Right atrium auricular region (tissue), 2 donors: ENCODE measurements around the gene SAMD11. TPM values are rescaled to one million over a fixed set of nuclear protein-coding genes. Genes with fewer than 3 reads are reported as not detected.

Experiments
- DNase-seq: peaks from one replicate; pipeline ENCODE4 v3.0.0-alpha.2; 2019; ENCODE audit warnings: low spot score
- H3K27ac ChIP-seq, 2 donors: fragments of 200-600 bp; sonication (generic); 1 replicate in 1 of 2; 2 replicates in 1 of 2; pipeline ENCODE4 v1.5.1; 2016 to 2019
- H3K27me3 ChIP-seq, 2 donors: fragments of 200-600 bp; sonication (generic); one replicate each; pipeline versions ENCODE4 v1.5.1 to v1.6.0; 2017 to 2019
- H3K36me3 ChIP-seq: fragments of 200-600 bp; sonication (generic); one replicate; pipeline ENCODE4 v1.5.1; 2016
- H3K4me1 ChIP-seq, 2 donors: fragments of 200-600 bp; sonication (generic); one replicate each; pipeline versions ENCODE4 v1.5.1 to v1.6.0; 2017 to 2019
- H3K4me3 ChIP-seq, 2 donors: fragments of 200-600 bp; sonication (generic); 1 replicate in 1 of 2; 2 replicates in 1 of 2; pipeline ENCODE4 v1.5.1; 2017 to 2019; ENCODE audit warnings: mild to moderate bottlenecking in 1 of 2, moderate library complexity in 1 of 2
- H3K9me3 ChIP-seq, 2 donors: fragments of 200-600 bp; sonication (generic); one replicate each; pipeline ENCODE4 v1.5.1; 2019
- CTCF ChIP-seq, 2 donors: fragments of 200-600 bp; sonication (generic); IDR thresholded peaks; one replicate each; pipeline ENCODE4 v1.5.1; 2019; ENCODE audit warnings: antibody characterized with exemption in 2 of 2
- total RNA-seq, 2 donors: library from RNA; depleted of rRNA; stranded (reverse); fragments of >200 nt; gene quantifications; one replicate each; pipeline ENCODE4 v1.1.0, GENCODE V29; 2016

The SAMD11 gene
- total RNA-seq, 2 donors from 2014 or later, result 2.7 to 6.4 TPM

- peaks cover 0 to 14% of the 10 kb centered on the region in 2 donors for H3K4me1 ChIP-seq
- no peak overlapping the region for H3K4me3 ChIP-seq
- H3K27me3 ChIP-seq, result peaks cover 0 to 8% of the 10 kb centered on the region in 2 donors
- TF ChIP-seq CTCF (IDR thresholded peaks at IDR 0.05), result no peak
- H3K9me3 ChIP-seq, result no peaks in the 10 kb centered on the region
- no peak overlapping the region for H3K27ac ChIP-seq
- no peaks in the 10 kb centered on the region for H3K36me3 ChIP-seq
- DNase-seq, result no peak
These were observed 7.0 kb downstream of the SAMD11 start for GRCh38 chr1:930633-931138.

GRCh38 chr1:931380-932172, 7.9 kb downstream of the SAMD11 start:
- Histone ChIP-seq H3K27ac (no peak overlapping the region), H3K27me3 (peaks cover 0 to 8% of the 10 kb centered on the region in 2 donors), H3K9me3 (no peaks in the 10 kb centered on the region), H3K36me3 (no peaks in the 10 kb centered on the region), H3K4me3 (no peak overlapping the region), H3K4me1 (peaks cover 0 to 16% of the 10 kb centered on the region in 2 donors)
- TF ChIP-seq CTCF (IDR thresholded peaks at IDR 0.05), result no peak
- DNase-seq, result no peak

- no peak for DNase-seq
- Histone ChIP-seq H3K4me1 (peaks cover 0 to 16% of the 10 kb centered on the region in 2 donors), H3K4me3 (no peak overlapping the region), H3K36me3 (no peaks in the 10 kb centered on the region), H3K27ac (no peak overlapping the region), H3K27me3 (peaks cover 0 to 8% of the 10 kb centered on the region in 2 donors), H3K9me3 (no peaks in the 10 kb centered on the region)
- TF ChIP-seq CTCF (IDR thresholded peaks at IDR 0.05), result no peak
These were observed 8.4 kb downstream of the SAMD11 start for GRCh38 chr1:932173-932510.

GRCh38 chr1:932776-933602, 9.3 kb downstream of the SAMD11 start:
- Histone ChIP-seq H3K4me1 (peaks cover 0 to 16% of the 10 kb centered on the region in 2 donors), H3K36me3 (no peaks in the 10 kb centered on the region), H3K9me3 (no peaks in the 10 kb centered on the region), H3K4me3 (no peak overlapping the region), H3K27ac (no peak overlapping the region), H3K27me3 (peaks cover 0 to 8% of the 10 kb centered on the region in 2 donors)
- TF ChIP-seq CTCF (IDR thresholded peaks at IDR 0.05), result no peak
- DNase-seq, result no peak

- Histone ChIP-seq H3K27ac (no peak overlapping the region), H3K4me3 (no peak overlapping the region), H3K27me3 (peaks cover 0 to 8% of the 10 kb centered on the region in 2 donors), H3K36me3 (no peaks in the 10 kb centered on the region), H3K9me3 (no peaks in the 10 kb centered on the region), H3K4me1 (peaks cover 0 to 16% of the 10 kb centered on the region in 2 donors)
- no peak for DNase-seq
- no peak for TF ChIP-seq CTCF (IDR thresholded peaks at IDR 0.05)
These were observed 9.8 kb downstream of the SAMD11 start for GRCh38 chr1:933603-933940.
